ENCODE results near the gene HTR3B.

DNA sequence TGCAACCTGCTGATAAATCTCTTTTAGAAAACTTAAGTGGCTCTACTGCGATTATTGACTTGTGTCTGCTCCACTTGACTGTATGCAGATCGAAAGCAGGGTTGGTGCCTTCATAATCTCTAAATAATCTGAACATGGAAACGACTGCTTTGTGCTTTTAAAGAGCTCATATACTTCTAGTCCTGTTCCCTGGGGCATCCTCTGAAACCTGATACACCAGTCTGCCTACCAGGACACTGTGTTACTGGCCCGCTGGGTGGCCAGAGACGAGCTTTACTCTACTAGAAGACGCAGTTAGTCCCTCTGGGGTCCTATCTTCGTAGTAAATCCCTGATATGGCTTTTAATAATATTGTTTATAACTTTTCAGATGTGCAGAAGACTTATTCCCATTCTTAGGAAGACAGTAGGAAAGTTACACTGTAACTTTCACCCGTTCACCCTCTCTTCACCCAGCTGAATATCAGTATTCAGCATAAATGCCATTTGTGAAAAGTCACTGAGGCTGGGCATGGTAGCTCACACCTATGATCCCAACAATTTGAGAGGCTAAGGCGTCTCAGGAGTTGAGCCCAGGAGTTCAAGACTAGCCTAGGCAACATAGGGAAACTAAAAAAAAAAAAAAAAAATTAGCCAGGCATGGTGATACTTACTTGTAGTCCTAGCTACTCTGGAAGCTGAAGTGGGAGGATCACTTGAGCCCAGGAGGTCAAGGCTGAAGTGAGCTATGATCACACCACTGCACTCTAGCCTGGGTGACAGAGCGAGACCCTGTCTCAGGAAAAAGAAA is 9.0 kb upstream of the HTR3B start:
- TF ChIP-seq, protein P1, sequence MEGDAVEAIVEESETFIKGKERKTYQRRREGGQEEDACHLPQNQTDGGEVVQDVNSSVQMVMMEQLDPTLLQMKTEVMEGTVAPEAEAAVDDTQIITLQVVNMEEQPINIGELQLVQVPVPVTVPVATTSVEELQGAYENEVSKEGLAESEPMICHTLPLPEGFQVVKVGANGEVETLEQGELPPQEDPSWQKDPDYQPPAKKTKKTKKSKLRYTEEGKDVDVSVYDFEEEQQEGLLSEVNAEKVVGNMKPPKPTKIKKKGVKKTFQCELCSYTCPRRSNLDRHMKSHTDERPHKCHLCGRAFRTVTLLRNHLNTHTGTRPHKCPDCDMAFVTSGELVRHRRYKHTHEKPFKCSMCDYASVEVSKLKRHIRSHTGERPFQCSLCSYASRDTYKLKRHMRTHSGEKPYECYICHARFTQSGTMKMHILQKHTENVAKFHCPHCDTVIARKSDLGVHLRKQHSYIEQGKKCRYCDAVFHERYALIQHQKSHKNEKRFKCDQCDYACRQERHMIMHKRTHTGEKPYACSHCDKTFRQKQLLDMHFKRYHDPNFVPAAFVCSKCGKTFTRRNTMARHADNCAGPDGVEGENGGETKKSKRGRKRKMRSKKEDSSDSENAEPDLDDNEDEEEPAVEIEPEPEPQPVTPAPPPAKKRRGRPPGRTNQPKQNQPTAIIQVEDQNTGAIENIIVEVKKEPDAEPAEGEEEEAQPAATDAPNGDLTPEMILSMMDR (IDR thresholded peaks at IDR 0.05; ENCODE audit: low read depth, low read length, poor library complexity, severe bottlenecking), result no peak
- TF ChIP-seq EZH2phosphoT487 (IDR thresholded peaks at IDR 0.05; ENCODE audit: borderline replicate concordance, low read length), result no peak

All from DOHH2 (cell line).